Frontal cortex (tissue), 4 donors: ENCODE measurements around the gene EIPR1. TPM values are rescaled to one million over a fixed set of nuclear protein-coding genes. Genes with fewer than 3 reads are reported as not detected.

Source experiments
- DNase-seq, 2 donors: peaks; one replicate each; pipeline ENCODE4 v3.0.0; 2012; ENCODE audit warnings: low spot score in 2 of 2
- FAIRE-seq: peaks from 2 replicates; lab custom pipeline; 2012; peaks lifted over from hg19 to GRCh38; lab: Jason Lieb, UNC
- total RNA-seq: library from RNA; depleted of rRNA; stranded (reverse); fragments of >200 nt; gene quantifications from one replicate; pipeline ENCODE4 v1.2.3, GENCODE V29; 2014
- donor health status: control.
- donor health status: control.
- donor health status: control.

EIPR1 gene
- total RNA-seq, 1 donor from 2014 or later: 40.8 TPM

GRCh38 chr2:3280197-3280596, 97.4 kb downstream of the EIPR1 start:
- DNase-seq (no peak), FAIRE-seq (no peak)

- no peak for FAIRE-seq
- no peak for DNase-seq
Observed at GRCh38 chr2:3279236-3279960, 98.2 kb downstream of the EIPR1 start.

DNA sequence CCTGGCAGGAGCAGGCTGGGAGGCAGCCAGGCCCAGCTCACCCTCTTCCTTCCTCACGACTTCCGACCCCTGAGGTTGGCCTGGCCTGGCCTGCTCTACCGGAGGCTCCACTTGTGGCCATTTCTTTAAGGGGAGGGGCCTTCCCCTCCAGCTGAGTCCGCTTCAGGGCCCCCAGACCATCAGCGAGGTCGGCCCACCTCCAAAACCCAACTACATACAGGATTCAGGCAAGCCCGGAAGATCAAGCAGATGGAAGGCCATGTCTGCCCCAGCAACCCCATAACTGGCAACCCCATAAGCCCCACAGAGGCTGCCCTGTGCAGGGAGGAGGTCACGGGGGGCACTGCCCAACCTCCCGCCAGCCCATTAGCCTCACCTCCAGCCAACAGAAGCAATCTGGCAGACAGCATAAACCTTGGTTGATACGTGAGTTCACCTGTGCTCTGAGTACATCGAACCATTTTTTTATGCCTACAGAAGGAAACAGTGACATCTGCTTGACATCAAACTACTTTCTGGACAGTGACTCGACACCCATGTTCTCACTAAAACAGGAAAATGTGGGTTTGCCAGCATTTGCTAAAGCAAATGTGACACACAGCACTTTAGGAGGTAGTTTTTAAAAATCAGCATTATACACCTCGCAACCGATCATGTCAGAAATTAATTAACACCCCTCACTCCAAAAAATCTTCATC, 98.9 kb downstream of the EIPR1 start:
- DNase-seq (no peak), FAIRE-seq (no peak)

DNA sequence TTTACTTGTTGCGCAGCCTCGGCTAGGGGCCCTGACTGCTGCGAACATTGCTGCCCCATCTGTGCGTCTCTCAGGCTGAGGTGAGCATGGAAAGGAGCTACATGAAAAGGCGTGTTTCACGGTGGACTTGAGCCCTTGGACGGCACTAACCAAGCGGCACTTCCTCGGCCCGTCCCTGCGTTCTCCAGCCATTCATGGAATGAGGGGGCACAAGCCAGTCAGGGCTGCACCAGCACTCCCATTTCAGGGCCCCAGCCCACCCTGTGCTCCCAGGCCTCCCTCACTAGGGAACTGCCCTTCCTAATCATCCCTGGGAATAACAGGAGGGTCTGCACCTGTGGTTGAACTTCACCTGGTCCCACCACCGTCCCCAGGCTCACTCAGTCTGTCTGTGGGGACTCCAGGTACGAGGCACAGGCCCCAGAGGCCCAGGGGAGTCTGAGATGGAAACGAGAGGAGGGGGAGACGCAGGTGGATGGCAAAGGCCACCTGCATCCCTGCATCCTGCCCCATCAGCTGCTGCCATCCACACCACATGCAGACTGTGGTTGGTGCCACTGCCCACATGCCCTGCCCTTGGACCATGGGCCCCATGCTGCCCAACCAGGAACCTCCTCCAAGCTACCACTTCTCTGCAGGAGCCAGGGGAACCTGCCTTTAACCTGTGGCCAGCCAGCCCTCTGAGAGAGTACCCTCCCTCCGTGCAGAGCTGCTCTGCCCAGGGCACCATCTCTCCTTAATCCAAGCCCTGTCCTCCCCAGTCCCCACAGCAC, 99.7 kb downstream of the EIPR1 start:
- FAIRE-seq: no peak
- no peak for DNase-seq

GRCh38 chr2:3277050-3277747, 100.4 kb downstream of the EIPR1 start:
- FAIRE-seq (no peak), DNase-seq (no peak)

DNA sequence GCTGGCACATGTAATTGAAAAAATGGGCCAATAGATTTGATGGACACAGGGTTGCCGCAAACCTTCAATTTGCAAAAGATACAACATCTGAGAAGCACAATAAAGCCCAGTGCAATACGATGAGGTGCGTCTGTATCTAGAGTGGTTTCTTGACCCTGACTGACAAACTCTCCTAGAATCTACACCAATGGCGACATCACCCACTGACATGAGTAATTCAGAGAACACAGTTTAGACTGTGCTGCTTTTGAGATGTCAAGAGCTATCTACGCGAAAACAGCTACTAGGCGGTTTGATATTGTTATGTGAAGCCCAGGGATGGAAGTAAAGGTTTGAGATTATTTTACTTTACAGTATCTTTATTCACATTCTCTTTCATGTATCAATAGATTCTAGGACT, 104.9 kb downstream of the EIPR1 start:
- DNase-seq (no peak), FAIRE-seq (no peak)

GRCh38 chr2:3270095-3270478, 107.5 kb downstream of the EIPR1 start:
- DNase-seq: no peak
- FAIRE-seq: no peak

GRCh38 chr2:3269425-3270094, 108.1 kb downstream of the EIPR1 start:
- DNase-seq (no peak), FAIRE-seq (no peak)

DNA sequence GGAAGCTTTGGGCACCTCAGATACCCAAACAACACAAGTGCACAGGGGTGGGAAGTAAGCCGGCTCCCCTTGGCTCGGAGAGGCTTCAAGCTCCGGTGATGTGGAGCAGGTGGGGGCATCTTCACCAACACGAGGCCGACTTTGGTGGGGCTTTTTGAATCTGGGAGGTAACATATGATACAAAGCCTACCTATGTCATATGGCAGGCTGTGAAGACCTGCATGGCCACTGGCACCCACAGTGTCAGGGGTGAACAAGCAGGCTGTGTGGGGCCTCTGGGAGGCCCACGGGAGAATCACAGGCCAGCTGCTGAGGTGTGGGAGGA, 109.0 kb downstream of the EIPR1 start:
- no peak for DNase-seq
- no peak for FAIRE-seq

GRCh38 chr2:3267869-3268704, 109.5 kb downstream of the EIPR1 start:
- no peak for FAIRE-seq
- DNase-seq: no peak

DNA sequence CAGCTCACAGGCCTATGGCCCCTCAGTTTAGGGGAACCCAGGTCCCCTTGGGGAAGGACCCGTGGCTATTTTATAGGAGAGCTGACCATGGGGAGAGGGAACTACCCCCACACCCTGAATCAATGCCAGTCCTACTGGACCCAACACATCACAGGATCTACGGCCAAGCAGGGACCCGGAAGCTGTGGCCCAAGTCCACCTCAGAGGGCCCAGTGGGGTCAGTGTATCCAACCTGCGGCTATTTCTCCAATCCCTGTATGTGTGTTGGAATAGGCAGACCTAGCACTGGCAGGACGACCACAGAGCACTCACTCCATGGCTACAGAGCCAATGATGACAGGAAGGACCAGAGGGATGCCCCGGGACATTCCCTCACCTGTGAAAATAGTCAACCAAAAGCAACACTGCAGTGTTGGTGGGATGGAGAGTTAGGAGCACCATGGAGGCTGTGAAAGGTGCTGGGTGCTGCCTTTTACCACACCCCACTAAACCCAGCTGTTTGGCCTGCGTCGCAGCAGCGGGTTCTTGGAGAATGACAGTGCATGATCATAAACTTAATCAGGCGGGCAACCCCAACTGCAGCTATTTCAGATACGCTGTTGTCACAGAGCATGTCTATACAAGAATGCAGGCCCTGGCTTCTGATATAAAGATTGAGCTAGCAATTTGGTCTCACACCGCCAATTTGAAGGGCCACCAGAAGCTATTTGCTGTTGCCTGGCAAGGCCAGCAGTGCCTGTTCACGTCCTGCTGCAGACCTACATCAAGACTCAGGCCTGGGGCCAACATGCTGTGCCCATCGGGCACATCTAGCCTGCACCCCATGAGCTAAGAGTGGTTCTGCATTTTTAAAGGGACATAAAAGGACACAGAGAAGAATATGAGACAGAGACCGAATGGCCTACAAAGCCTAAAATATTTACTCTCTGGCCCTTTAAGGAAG, 110.4 kb downstream of the EIPR1 start:
- FAIRE-seq: no peak
- DNase-seq: no peak

DNA sequence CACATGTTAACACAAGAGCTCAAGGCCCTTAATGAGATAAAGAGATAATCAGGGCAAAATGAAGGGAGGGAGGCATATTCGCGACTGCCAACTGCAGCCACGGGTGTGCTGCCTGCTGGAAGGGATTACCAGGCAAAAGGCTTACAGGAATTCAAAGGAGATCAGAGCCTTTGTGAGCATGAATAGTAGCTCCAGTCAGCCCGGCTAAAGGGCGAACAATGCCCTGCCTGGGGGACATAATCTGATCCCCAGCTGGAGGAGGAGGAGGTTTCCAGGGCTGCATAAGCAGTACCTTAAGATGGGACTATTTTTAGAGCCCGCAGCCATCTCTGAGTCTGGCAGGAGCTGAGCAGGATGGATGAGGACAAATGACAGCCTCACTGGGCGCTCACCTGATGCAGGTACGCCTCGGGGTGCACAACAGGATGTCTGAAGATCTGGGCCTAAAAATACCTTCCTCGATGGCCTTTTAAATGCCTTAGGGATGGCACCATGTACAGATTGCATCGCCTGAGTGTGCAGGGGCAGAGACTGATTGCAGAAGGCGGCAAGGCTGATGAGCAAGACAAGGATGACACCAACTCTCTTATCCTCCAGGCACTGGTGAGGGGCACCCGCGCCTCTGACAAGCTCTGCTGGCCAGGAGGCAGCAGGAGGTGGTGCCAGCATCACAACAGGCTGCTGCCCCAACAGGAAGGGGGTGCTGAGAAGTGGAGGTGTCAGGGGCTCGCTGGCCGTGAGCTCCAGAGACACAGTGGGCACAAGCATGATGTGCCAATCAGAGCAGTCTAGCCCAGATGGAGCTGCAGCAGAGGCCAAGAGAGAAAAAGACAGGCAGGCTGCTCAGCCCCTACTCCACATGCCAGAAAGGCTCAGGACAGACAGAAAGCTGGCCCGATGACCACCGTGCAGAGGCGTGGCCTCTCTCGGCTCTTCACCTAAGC, 111.4 kb downstream of the EIPR1 start:
- DNase-seq: no peak
- no peak for FAIRE-seq

DNA sequence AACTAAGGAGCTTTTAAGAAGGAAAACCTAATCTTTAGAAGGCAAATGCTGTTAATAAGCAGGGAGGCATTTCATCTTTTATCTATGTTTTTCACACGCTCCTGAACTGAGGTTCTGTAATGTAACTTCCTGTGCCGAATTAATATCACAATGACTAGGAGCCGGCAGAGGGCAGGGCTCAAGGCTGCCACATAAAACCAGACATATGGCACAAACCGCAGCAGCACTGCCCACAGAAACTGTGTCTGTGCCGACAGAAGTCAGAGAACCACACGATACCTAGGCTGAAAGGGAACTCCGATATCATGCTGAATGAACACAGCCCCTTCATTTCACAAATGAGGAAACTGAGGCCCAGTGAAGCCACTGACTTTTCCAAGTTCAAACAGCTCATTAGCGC, 112.1 kb downstream of the EIPR1 start:
- FAIRE-seq (no peak), DNase-seq (no peak)

GRCh38 chr2:3264010-3264744, 113.4 kb downstream of the EIPR1 start:
- no peak for FAIRE-seq
- no peak for DNase-seq

DNA sequence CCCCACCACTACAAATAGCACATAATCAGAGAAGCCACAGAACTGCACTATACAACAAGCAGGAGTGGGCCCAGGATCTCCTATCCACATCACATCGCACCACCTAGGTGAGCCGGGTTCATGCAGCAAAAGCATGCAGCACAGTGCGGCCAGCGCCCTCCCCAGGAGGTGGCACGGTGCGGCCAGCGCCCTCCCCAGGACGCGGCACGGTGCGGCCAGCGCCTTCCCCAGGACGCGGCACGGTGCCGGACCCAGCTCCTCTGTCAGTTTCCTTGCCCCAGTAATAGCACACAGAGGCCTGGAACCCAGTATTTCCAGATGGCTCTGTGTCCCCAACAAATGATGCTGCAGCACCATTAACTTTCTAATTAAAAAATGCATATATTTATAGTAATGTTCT, 114.1 kb downstream of the EIPR1 start:
- FAIRE-seq: no peak
- no peak for DNase-seq
